ENCODE data around the gene ADAM23.

Gene ADAM23

DNA sequence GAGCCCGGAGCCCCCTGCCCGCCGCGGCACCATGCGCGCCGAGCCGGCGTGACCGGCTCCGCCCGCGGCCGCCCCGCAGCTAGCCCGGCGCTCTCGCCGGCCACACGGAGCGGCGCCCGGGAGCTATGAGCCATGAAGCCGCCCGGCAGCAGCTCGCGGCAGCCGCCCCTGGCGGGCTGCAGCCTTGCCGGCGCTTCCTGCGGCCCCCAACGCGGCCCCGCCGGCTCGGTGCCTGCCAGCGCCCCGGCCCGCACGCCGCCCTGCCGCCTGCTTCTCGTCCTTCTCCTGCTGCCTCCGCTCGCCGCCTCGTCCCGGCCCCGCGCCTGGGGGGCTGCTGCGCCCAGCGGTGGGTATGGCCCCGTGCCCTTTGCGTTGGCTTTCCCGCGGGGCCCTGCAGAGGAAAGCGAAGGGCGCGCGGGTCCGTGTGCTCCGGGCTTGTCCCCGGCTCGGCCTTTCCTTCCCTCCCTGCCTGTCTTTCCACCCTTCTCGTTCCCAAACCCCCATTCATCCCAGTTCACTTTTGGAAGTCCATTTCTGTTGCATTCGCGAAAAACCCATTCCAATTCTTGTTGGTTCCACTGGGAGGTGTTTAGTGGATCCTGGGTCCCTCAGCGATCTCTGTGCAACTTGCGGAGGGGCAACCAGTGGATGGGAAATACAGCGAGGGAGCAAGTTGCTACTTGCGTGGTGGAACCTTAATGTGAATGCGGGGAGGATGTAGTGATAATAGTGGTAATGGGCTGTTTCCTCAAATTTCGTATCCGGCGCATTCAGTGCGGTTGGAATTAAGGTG, 599 bp downstream of the ADAM23 start:
- DNase-seq: peak; percentile 65

DNA sequence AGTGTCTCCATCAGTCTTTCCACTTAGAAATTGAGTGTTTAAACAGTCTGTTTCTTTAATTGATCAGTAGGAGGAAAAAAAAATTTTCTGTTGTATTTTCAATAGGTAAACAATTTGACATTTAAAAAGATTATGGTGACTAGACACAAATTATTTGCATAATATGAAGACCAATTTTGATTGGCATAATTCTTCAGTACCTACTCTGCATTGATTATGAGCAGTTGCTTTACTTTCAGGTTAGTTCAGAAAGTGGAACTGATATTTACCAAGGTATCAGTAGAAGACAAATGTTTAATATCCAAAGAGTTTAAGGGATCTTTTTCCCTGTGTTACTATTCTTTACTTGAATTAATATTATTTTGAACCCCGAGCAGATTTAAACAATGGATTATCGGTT, 2.6 kb downstream of the ADAM23 start:
- no peak for DNase-seq

GRCh38 chr2:206452242-206452641, 8.9 kb downstream of the ADAM23 start:
- DNase-seq: no peak

GRCh38 chr2:206452750-206453149, 9.4 kb downstream of the ADAM23 start:
- no peak for DNase-seq

- no peak for DNase-seq
Observed at GRCh38 chr2:206456078-206456754, 12.9 kb downstream of the ADAM23 start.

DNA sequence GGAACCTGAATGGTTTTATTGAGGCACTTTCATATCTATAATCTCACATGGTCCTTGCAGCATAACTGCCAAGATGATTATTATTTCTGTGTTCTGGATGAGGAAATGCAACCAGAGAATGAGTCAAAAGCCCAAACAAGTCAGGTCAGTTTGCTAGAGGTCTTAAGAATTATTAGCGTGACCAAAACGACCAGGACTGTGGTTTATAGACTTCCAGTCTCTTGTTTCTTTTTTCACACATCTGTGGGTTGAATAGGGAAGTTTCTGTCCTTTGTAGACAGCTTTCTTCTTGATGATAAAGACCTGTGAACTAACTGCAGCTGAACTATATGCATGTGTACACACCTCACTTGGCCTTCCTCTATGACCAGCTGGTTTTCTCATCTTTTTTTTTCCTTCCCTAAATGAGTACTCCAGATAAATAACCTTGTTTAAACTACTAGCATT, 13.9 kb downstream of the ADAM23 start:
- DNase-seq: no peak

GRCh38 chr2:206462240-206462854, 19.0 kb downstream of the ADAM23 start:
- DNase-seq: no peak

DNA sequence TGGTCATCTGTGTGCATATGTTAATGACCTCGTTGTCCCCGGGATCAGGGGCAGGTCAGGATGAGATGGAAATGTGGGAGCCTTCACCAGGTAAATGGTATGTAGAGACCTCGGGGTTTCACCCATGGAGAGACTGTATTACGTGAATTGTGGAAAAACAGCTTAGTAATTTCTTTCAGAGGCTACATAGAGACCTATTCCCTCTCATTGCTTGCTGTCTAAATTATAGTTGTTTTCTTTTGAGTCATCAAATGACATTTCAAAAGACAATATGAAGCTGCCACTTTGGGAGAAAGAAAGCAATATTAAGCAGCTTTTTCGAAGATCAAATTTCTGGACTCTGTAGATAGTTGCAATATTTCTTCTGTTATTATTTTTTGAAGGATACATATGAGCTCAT, 20.4 kb downstream of the ADAM23 start:
- no peak for DNase-seq

DNA sequence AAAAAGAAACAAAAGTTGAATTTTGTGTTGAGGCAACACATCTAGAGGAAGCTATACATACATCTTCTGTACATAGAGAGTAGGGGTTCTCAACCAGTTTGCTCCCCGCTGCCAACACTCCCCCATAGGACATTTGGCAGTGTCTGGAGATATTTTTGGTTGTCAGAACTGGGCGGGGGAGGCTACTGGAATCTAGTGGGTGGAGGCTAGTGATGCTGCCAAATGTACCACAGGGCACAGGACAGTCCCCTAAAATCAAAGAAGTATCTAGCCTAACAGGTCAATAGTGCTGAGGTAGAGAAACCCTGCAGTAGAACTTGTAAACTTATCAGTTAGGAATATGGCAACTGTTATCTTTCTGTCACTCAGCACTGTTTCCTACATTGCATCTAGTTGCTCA, 21.3 kb downstream of the ADAM23 start:
- no peak for DNase-seq

- DNase-seq: no peak
Observed at GRCh38 chr2:206471524-206472062, 28.3 kb downstream of the ADAM23 start.

DNA sequence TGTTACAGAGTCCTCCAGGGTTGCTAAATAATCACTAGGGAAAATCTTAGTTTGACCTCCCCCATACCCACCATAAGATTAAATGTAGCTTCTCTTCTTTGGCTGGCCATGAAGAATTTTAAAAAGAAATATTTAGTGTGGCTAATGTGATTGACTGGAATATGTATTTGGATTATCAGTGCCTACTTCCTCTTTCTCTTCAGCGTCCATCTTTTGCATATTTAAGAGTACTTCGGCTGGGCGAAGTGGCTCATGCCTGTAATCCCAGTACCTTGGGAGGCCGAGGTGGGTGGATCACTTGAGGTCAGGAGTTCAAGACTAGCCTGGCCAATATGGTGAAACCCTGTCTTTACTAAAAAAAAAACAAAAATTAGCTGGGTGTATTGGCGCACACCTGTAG, 28.8 kb downstream of the ADAM23 start:
- DNase-seq: no peak

GRCh38 chr2:206474099-206474498, 30.8 kb downstream of the ADAM23 start:
- DNase-seq: no peak

DNA sequence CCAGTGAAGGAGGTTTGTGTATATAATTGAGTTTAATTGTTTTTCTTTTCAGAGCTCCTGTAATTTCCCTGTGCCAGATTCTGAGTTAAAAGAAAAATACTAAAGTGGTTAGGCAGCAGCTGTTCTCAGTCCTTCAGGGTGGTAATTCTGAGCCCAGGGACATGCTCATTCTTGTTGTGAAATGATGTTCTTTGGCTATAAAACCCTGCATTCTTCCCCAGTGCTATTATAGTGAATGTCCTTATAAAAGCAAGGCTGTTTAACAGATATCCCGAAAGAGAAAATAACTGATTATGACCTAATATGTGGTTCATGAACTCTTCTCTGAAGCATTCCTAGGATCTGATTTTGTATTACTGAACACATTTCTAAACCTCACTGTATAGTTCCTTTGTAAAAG, 34.0 kb downstream of the ADAM23 start:
- DNase-seq: no peak

GRCh38 chr2:206478340-206478739, 35.0 kb downstream of the ADAM23 start:
- no peak for DNase-seq

DNA sequence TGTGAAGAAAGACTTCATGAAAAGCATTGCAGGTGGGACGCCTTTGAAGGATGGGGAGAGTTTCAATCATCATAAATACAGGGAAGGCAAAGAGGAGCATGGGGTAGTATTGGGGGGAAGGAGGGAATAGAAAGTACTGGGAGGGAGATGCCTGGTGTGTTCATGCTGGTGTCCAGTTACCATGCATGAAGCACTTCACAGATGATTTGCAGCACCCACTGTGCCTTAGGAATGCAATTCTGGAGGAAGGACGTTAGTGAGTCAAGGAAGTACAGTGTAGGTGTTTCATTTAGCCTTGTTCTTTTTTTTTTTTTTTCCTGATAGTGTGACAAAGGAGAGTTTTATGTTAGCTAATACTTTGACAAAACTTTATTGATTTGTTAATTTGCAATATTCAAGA, 36.8 kb downstream of the ADAM23 start:
- no peak for DNase-seq

DNA sequence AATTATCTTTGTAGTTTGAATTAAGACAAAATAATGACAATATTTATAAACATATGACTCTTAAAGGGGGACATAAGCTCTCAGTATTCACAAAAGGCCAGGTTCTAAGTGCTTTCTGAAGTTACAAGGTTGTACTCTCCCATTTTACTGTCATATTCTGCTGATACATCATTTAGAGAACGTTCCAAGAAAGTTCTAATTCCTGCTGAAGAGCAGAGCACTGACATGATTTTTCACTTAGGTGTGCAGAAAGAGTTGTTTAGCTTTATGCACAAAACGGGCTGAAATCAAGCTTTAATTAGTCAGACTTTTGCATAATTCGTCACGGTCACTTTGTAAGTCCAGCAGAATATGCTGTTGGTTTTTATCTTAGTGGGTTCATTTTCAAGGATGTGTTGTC, 37.3 kb downstream of the ADAM23 start:
- no peak for DNase-seq

DNA sequence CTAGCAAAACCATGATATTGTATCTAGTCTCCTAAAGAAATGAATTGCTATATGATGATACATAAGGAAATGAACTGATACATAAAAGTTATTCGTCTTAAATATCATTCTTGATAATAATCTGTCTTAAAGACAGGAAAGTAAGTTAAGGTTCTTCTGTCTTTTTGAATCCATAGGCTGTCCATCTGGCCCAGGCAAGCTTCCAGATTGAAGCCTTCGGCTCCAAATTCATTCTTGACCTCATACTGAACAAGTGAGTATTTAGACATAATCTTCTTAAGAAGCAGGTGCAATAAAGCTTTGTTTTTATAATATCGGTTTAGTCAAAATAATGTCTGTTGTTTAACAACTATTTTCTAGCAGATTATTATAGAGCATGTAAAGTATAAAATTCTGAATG, 37.7 kb downstream of the ADAM23 start:
- no peak for DNase-seq

- DNase-seq: no peak
Observed at GRCh38 chr2:206482123-206482522, 38.8 kb downstream of the ADAM23 start.

- DNase-seq: no peak
Observed at GRCh38 chr2:206482633-206483032, 39.3 kb downstream of the ADAM23 start.

- DNase-seq: no peak
Observed at GRCh38 chr2:206488053-206488452, 44.7 kb downstream of the ADAM23 start.

- DNase-seq: no peak
Observed at GRCh38 chr2:206488623-206489022, 45.3 kb downstream of the ADAM23 start.

GRCh38 chr2:206494061-206494460, 50.7 kb downstream of the ADAM23 start:
- no peak for DNase-seq

GRCh38 chr2:206502729-206503128, 59.4 kb downstream of the ADAM23 start:
- DNase-seq: no peak

- no peak for DNase-seq
Observed at GRCh38 chr2:206511283-206511682, 68.0 kb downstream of the ADAM23 start.
